HUES48 (cell line): Measurements from ENCODE around the gene NACC2.

ENCODE experiments used
- H3K27ac ChIP-seq: one replicate; pipeline ENCODE4 v1.7.0; 2013; ENCODE audit warnings: low read depth, low read length, inconsistent platforms
- H3K27me3 ChIP-seq: 2 replicates; pipeline ENCODE4 v1.6.1; 2013; ENCODE audit warnings: mild to moderate bottlenecking, low read length; ENCODE audit not compliant: control insufficient read depth, insufficient read depth
- H3K36me3 ChIP-seq: 2 replicates; pipeline ENCODE4 v1.6.1; 2013; ENCODE audit warnings: low read length; ENCODE audit not compliant: control insufficient read depth, insufficient read depth
- H3K4me1 ChIP-seq: 2 replicates; pipeline ENCODE4 v1.6.1; 2013; ENCODE audit warnings: mild to moderate bottlenecking, low read length; ENCODE audit not compliant: control insufficient read depth, insufficient read depth
- H3K4me3 ChIP-seq: 2 replicates; pipeline ENCODE4 v1.5.1; 2013; ENCODE audit warnings: mild to moderate bottlenecking, low read depth, low read length
- H3K9ac ChIP-seq: 2 replicates; pipeline ENCODE4 v1.6.1; 2013; ENCODE audit warnings: mild to moderate bottlenecking, low read depth, low read length, moderate library complexity
- H3K9me3 ChIP-seq: 2 replicates; pipeline ENCODE4 v1.6.1; 2013; ENCODE audit warnings: low read length; ENCODE audit not compliant: control insufficient read depth, insufficient read depth

The NACC2 gene

DNA sequence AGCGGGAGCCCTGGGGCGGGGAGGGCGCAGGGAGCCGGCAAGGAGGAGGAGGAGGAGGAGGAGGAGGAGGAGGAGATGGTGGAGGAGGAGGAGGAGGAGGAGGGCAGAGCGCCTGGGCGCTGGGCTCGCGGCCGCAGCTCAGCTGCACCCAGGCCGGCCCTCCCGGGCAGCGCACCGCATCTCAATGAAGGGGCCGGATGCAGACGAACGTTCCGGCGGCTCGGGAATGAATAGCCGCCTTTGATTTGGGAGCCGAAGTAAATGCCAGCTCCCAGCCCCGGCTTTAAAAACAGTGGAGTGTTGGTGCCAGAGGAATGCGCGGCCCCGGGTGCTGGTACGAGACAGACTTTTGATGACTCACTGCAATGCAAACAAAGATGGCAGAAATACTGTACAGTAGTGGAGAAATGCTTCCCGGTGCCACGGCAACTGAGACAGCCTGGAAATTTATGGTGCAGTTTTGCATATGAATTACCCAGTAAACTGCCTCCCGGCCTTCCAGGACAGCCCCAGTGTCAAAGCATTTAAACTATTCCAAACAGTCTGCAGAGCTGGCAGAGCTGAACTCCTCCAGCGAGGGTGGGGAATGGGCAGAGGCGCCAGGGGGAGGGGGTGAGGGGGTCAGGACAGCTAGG is 43.1 kb downstream of the NACC2 start:
- H3K27me3 ChIP-seq, result peaks cover 5% of the 10 kb centered on the region
- H3K4me3 ChIP-seq, result peak overlapping the region; percentile 59
- peak overlapping the region; percentile 2; the same call in 1 of the 2 replicates for H3K9ac ChIP-seq
- 0 out of 2 replicates have a peak, but pooled peaks cover 11% of the 10 kb centered on the region for H3K36me3 ChIP-seq
- peak overlapping the region; percentile 22 for H3K27ac ChIP-seq
- H3K9me3 ChIP-seq, result no peaks in the 10 kb centered on the region
- H3K4me1 ChIP-seq, result peaks cover 33% of the 10 kb centered on the region

DNA sequence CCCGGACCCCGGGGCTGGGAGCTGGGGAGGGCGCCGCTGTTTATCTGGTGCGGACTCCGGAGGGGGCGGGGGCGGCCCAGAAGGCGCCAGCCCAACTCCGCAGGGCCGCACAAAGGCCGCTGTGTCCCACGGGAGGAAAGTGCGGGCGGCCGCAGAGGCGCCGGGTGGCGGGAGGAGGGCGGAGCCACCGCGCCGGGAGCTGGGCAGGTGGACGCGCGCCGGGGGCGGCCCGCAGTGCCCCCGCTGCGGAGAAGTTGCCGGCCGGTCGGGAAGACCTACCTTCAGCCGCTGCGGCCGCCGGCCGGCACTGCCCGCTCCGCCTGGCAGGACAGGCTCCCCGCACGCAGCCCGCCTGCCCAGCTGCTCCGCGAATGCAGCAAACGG is 43.6 kb downstream of the NACC2 start:
- peak overlapping the region; percentile 59 for H3K4me3 ChIP-seq
- H3K27me3 ChIP-seq, result peaks cover 5% of the 10 kb centered on the region
- peaks cover 11% of the 10 kb centered on the region; the same call in 1 of the 2 replicates for H3K36me3 ChIP-seq
- H3K9me3 ChIP-seq, result no peaks in the 10 kb centered on the region
- H3K4me1 ChIP-seq, result peaks cover 28% of the 10 kb centered on the region
- H3K27ac ChIP-seq, result peak overlapping the region; percentile 22
- H3K9ac ChIP-seq, result peak overlapping the region; percentile 2; the same call in 1 of the 2 replicates

DNA sequence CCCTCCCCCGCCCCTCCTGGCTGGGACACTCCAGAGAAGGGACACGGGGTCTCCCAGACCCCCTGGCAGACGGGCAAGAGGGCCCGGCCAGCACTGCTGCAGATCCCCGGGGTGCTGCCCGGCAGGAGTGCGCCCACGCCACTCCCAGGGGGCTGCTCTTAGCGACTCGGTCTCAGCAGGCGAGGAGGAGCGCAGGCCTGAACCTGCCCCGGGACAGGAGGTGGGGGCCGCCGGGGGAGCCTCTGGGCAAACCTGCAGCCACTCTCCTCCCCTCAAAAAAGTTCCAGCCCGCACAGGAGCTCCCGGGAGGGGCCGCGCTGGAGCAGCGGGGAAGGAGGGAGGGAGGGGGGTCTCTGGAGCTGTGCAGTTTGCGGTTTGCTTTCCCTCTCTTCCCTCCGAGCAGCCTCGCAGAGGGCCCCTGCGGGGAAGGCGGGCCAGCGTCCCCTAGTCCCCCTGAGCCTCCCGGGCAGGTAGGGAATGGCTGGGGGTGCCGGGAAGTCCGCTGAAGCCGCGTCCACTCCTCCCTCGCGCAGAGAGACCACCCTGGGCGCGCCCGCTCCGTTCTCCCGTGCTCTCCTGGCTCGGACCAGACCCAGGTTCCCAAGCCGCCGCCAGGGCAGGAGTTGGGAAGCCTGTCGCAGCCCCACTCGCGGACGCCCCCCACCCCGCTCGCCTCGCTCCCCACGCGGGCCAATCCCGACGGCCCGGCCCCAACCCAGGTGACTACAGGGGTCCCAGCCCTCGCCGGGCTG is 44.2 kb downstream of the NACC2 start:
- no peak overlapping the region for H3K27ac ChIP-seq
- peaks cover 5% of the 10 kb centered on the region for H3K27me3 ChIP-seq
- peak overlapping the region; percentile 59 for H3K4me3 ChIP-seq
- H3K9me3 ChIP-seq, result no peaks in the 10 kb centered on the region
- H3K4me1 ChIP-seq, result peaks cover 24% of the 10 kb centered on the region
- peaks cover 11% of the 10 kb centered on the region; the same call in 1 of the 2 replicates for H3K36me3 ChIP-seq
- peak overlapping the region; percentile 41; the same call in 1 of the 2 replicates for H3K9ac ChIP-seq

- Histone ChIP-seq H3K9ac (no peak overlapping the region), H3K27me3 (peaks cover 5% of the 10 kb centered on the region), H3K27ac (no peak overlapping the region), H3K4me3 (peak overlapping the region; percentile 59; the same call in 1 of the 2 replicates), H3K36me3 (peaks cover 11% of the 10 kb centered on the region; the same call in 1 of the 2 replicates), H3K4me1 (peaks cover 24% of the 10 kb centered on the region), H3K9me3 (no peaks in the 10 kb centered on the region)
These were observed 44.8 kb downstream of the NACC2 start for GRCh38 chr9:136050266-136050700.

GRCh38 chr9:136049491-136050265 is 45.4 kb downstream of the NACC2 start:
- Histone ChIP-seq H3K27ac (no peak overlapping the region), H3K4me3 (no peak overlapping the region)

GRCh38 chr9:136048560-136049411 is 46.3 kb downstream of the NACC2 start:
- Histone ChIP-seq H3K36me3 (peaks cover 11% of the 10 kb centered on the region; the same call in 1 of the 2 replicates), H3K27ac (no peak overlapping the region), H3K4me3 (no peak overlapping the region), H3K4me1 (peaks cover 24% of the 10 kb centered on the region), H3K9me3 (no peaks in the 10 kb centered on the region), H3K9ac (no peak overlapping the region), H3K27me3 (peaks cover 5% of the 10 kb centered on the region)

More at GRCh38 chr9:136049491-136050265, 45.4 kb downstream of the NACC2 start:
- Histone ChIP-seq H3K4me1 (peaks cover 24% of the 10 kb centered on the region), H3K9me3 (no peaks in the 10 kb centered on the region), H3K36me3 (peaks cover 11% of the 10 kb centered on the region; the same call in 1 of the 2 replicates), H3K9ac (no peak overlapping the region), H3K27me3 (peaks cover 5% of the 10 kb centered on the region)

- 0 out of 2 replicates have a peak overlapping the region, but pooled peaks have one; percentile 21 for H3K9ac ChIP-seq
- H3K9me3 ChIP-seq, result no peaks in the 10 kb centered on the region
- peaks cover 11% of the 10 kb centered on the region; the same call in 1 of the 2 replicates for H3K36me3 ChIP-seq
- no peak overlapping the region for H3K4me3 ChIP-seq
- H3K27me3 ChIP-seq, result peaks cover 5% of the 10 kb centered on the region
- peaks cover 19% of the 10 kb centered on the region for H3K4me1 ChIP-seq
- no peak overlapping the region for H3K27ac ChIP-seq
These were observed 47.1 kb downstream of the NACC2 start for GRCh38 chr9:136047775-136048559.

DNA sequence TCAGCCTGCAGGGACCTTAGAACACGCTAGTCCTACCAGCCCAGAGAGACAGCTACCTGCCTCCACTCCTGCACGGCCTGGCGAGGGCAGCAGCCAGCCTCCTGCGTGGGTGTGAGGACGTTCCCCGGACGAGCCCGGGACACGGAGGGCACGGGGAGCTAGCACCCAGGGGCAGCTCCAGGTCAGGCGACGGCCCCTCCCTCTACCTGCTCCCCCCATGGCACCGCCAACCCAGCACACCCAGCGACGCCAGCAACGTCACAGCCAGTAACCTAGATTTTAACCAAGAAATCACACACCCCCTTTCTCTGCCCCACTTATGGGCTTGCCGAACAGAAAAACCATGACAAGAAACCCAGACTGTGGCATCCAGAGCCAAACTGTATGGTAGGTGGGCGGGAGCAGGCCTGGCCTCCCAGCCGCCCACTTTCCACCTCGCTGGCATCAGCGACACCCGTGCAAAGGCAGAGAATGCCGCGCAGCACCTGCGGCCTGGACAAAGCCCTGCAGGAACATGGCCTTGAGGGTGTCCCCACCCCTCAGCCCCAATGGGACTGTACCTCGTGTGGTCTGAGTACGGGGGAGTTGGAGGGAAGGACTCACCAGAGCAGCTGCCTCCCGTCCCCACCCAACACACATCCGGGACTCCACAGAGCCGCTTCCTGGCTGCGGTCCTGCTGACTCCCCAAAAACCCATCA is 47.9 kb downstream of the NACC2 start:
- H3K27me3 ChIP-seq, result peaks cover 5% of the 10 kb centered on the region
- H3K4me1 ChIP-seq, result peaks cover 12% of the 10 kb centered on the region
- no peak overlapping the region for H3K9ac ChIP-seq
- H3K9me3 ChIP-seq, result no peaks in the 10 kb centered on the region
- no peak overlapping the region for H3K4me3 ChIP-seq
- peaks cover 11% of the 10 kb centered on the region; the same call in 1 of the 2 replicates for H3K36me3 ChIP-seq
- H3K27ac ChIP-seq, result no peak overlapping the region

DNA sequence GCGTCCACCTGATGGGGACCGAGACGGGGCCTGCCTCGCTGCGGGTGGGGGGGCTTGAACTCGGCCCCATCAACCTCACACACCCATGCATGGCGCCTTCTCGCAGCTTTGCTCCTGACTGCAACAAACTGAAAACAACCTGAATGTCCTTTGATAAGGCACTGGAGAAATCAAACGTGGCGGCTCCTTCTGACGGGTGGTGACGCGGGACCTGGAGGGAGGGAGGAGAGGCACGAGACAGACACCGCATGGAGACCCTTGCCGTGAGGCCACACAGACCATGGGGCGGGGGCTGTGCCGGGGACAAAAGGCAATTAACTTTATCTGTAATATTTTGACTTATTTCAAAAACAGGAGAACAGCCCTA is 48.6 kb downstream of the NACC2 start:
- Histone ChIP-seq H3K9me3 (no peaks in the 10 kb centered on the region), H3K4me3 (no peak overlapping the region), H3K27ac (no peak overlapping the region), H3K9ac (no peak overlapping the region), H3K36me3 (peaks cover 11% of the 10 kb centered on the region; the same call in 1 of the 2 replicates), H3K4me1 (peaks cover 12% of the 10 kb centered on the region), H3K27me3 (peaks cover 5% of the 10 kb centered on the region)
